A549 treated with AZD2906 at 1 μM for 4 hours (cell line): ENCODE results near the gene CEP43. TPM values are rescaled to one million over a fixed set of nuclear protein-coding genes. Genes with fewer than 3 reads are reported as not detected.

Source experiments
- total RNA-seq: library from RNA; stranded (reverse); fragments of 200-300 nt; extraction: Qiagen RNA extraction; gene quantifications from 5 replicates; pipeline ENCODE4 v1.2.3, GENCODE V29; 2022

Gene CEP43, protein sequence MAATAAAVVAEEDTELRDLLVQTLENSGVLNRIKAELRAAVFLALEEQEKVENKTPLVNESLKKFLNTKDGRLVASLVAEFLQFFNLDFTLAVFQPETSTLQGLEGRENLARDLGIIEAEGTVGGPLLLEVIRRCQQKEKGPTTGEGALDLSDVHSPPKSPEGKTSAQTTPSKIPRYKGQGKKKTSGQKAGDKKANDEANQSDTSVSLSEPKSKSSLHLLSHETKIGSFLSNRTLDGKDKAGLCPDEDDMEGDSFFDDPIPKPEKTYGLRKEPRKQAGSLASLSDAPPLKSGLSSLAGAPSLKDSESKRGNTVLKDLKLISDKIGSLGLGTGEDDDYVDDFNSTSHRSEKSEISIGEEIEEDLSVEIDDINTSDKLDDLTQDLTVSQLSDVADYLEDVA
- total RNA-seq, result 8.2 to 9.6 TPM (median 8.7 TPM) in 5 replicates

DNA sequence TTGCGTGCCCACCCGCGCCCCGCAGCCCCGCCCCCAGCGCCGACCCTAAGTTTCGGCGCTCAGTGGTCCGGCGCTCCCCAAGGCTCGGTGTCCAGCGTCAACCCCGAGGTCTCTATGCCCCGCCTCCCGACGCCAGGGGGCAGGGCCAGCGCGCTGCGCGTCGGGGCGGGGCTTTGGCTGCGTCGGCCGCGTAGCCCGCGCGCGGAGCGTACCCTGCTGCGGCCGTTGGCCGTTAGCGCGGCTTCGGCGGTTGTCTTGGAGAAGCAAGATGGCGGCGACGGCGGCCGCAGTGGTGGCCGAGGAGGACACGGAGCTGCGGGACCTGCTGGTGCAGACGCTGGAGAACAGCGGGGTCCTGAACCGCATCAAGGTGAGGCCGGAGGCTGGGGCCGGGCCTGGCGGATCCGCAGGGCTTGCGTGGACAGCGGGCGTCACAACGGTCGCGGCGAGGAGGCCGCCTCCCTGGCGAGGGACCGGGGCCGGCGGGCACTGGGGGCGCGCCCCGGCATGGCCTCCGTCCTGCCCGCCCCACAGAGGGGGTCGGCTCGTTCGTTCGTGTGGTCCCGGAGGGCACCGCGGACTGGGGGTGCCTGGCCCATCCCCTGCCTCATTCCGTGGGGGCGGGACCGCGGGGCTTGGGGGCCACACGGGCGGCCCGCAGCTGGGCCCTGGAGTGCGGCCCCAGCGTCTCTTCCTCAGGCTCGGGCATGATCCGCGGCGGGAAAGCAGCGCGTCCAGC lies at the start of gene CEP43:
CEP43 (plus strand) TSS at position 253 of the 739 bp plus-strand sequence; CDS start at position 269, 16 bp downstream.

DNA sequence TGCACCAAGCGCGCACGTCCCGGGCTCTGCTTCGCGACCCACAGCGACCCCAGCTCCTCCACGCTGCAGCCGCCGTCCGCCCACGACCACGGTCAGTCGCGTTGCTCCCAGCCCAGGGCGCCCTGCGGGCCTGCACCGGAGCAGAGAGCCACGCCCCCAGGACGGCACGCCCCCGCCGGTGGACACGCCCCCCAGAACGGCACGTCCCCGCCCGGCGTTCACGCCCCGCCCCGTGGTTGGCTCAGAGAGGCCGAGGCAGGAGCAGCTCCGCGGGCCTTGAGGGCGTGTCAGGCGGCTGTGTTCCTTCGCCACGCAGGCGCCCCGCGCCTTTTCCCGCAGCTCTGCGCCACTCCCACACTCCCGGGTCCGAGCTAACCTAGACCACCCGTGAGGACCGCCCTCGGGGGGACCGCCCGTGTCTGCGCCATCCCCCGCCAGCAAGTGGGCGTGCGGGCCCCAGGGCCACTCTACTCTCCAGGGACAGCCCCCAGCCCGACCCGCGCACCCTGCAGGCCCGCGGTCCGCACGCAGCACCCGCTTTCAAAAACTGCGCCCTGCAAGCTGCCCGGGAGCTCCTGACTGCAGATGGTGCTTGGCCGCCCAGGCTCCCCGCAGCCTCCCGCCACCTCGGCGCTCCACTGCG lies 42.6 kb upstream of the CEP43 start, which contains the start of gene RNASET2:
RNASET2 (minus strand) TSS at position 107 of the 643 bp plus-strand sequence. CDS start 368 bp downstream, outside the sequence.

Other genes starting within 250 kb of the CEP43 start
- gene RNASET2, start 42.8 kb upstream of the CEP43 start, total RNA-seq, result 13.2 to 17.4 TPM (median 14.7 TPM) in 5 replicates
- gene CCR6, start 123.7 kb downstream of the CEP43 start, total RNA-seq, result 0.08 TPM in 1 of 5 replicates, not detected in the others
- not detected in 5 replicates for gene GPR31, start 158.6 kb downstream of the CEP43 start, total RNA-seq